Measurements from ENCODE around the gene AIMP1.
A peak's percentile ranks its signal among the peaks of the same experiment; 100 is the strongest.

AIMP1 gene

DNA sequence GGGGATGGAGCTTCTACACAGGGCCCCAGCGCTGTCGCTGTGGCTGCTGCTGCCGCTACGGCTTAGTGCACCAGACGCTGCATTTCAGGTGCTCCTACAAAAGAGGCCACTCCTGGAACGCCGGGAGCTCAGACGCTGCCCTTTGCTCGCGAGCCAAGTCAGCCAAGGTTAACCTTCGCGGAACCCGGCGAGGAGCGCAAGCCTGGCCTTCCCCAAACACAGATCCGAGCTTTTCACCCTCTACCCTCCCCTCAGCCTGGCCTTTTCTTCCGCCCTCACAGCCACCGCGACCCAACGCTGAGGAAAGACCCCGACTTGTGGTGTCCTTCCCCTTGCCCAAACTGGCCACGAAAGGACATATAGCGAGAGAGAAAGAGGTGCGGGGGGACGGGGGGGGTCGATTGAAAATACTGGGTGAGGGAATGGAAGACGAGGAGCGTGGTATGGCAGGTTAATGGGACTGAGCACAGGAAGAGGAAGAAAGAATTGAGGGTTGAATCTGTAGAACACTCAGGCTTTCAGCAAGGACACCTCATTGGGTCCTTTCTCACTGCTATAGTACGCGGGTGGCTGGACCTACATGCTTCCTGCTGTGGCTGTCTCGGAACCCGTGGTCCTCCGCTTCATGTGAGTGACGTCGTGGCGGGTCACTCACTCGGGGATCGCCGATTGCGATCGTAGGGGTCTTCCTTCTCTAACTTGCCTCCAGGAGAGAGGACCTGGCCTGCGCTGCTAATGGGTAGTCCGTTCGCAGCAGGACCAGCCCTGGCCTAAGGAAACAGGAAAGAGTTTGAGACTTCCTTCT lies at the start of gene AIMP1, which contains the start of gene TBCK:
AIMP1 (plus strand) TSS at position 583 of the 805 bp plus-strand sequence. CDS start 8,460 bp downstream, outside the sequence.
TBCK (minus strand) TSS at position 242 of the 805 bp plus-strand sequence. CDS start 7,249 bp downstream, outside the sequence.
- peak; percentile 85 for DNase-seq

DNA sequence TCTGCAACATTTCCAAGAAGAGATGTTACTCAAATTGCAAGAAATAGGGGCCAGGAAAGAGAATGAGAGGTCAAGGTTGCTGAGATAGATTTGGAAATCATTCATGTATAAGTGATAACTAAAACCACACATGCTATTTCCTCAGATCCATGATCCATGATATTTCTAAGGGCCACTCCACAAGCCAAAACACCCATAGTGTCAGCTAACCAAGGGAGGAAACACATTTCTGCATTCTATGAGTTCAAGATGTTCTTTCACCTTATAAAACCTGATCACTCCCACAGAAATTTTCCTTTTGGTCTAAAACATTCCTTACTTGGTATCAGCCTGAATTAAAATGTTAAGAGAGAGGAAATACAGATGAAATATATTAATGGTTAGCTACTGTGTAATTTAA lies 47.6 kb upstream of the AIMP1 start:
- no peak for DNase-seq

DNA sequence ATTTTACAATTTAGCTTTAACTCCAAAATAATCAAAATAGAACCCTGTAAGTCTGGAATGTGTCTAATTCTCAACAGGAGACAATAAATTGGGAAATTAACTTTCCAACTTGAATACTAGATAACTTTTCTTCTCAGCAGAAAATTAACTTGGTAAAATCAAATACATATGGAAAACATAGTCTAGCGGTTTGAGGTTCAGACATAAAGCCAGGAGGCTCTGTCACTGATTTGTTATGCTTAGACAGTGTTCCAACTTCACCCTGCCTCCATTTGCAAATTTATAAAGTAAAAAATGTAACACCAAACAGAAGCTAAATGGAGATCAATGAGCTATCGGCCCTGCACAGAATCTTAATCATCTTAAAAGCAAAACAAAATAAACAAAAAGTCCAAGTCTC lies 46.6 kb upstream of the AIMP1 start:
- no peak for DNase-seq

DNA sequence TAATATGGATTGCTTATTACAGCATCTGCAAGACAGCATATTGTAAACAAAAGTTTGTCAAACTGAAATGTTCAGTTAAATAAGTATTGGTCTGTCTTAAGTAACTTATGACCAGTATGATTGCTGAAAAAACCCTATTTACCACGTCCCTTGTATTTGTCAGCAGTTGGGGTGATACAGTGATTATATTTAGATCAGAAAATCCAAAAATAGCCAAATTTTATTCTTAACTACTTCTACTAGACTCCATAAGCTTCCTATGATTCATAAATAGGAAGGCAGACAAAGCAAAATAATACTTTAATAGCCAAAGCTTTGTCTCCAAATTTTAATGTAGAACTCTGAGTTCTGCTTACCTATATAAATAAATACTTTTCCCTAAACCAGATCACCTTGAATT lies 45.6 kb upstream of the AIMP1 start:
- DNase-seq = no peak

DNA sequence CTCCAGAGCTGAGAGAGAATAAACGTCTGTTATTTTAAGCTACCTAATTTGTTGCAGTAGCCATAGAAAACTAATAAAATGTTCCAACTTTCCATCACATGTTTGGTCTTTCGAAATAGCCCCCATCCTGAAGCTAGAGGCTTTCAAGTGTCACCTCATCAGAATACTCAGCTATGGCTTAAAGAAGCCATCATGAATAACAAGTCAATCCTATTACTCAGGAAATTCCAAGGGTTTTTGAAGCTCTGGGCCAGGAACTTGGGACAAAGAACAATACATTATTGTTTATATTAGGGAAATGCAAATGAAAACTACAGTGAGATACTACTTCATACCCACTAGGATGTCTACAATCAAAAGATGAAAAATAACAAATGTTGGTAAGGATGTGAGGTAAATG lies 42.5 kb upstream of the AIMP1 start:
- no peak for DNase-seq

DNA sequence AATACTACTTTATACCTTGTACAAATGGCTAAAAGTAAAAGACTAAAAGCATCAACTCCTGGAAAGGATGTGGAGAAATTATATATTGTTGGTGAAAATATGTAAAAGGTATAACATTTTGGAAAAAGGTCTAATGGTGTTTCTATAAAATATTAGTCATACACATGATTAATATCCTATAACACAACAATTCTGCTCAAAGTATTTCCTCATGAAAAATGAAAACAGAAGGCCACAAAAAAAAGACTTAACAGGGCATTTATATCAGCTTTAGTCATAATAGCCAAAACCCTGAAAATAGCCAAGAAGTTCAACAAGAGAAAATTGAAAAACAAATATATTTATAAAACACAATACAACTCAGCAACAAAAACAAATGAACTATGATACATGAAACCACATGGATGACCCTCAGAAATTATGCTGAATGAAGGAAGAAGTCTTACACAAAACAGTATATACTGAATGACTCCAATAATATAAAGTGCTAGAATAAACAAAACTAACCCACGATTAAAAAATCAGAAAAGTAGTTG lies 39.1 kb upstream of the AIMP1 start:
- DNase-seq = no peak

DNA sequence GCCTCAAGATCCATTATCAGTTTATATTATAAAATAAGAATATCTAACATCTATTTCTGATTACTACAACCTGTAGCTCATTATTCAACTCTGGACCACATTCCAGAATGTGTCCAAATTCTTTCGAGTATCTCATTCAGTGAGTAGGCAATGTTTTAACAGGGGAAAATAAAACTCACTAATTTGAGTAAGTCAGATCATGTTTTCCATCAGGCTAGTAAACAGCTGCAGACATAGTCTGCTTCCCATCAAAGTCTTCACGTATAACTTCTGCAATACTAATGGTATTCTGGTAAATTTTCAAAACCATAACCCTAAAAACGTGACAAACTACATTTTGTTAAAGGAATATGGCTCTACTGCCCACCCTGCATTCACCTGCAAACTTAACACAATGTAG lies 32.1 kb upstream of the AIMP1 start:
- no peak for DNase-seq

DNA sequence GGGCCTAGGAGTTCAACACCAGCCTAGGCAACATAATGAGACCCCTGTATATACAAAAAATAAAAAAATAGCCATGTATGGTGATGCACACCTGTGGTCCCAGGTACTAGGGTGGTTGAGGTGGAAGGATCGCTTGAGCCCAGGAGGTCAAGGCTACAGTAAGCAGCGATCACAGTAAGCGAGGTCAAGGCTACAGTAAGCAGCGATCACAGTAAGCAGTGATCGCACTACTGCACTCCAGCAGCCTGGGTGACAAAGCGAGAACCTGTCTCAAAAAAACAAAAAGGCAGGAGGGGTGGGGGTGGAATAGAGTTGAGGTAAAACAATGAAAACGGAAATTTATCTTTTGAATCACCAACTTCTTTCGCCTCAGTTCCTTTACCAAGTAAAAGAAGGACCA lies 29.7 kb upstream of the AIMP1 start:
- no peak for DNase-seq

DNA sequence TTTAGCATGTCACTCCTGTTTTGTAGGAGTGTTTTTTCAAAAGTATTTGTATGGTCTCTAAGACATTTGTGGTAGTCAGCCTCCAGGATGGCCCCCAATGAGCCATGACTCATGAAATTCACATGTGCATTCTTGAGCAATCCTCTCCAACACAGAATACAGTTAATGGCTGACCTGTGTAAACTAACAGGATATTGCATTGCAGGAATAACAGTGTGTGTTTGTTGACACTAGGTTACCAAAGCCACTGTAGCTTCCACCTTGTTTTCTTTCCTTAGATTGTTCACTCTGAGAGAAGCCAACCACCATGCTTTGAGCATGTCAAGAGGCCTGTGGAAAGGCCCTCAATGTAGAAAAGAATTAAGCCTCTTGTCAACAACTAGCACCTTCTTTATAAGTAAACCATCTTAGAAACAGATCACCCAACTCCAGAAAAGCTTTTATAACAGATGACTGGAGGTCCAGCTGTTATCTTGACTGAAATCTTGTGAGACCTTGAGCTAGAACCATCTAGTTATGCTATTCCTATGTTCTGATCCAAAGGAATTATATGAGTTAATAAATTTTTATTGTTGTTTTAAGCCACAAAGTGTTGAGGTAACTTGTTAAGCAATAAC lies 28.9 kb upstream of the AIMP1 start:
- DNase-seq = no peak

DNA sequence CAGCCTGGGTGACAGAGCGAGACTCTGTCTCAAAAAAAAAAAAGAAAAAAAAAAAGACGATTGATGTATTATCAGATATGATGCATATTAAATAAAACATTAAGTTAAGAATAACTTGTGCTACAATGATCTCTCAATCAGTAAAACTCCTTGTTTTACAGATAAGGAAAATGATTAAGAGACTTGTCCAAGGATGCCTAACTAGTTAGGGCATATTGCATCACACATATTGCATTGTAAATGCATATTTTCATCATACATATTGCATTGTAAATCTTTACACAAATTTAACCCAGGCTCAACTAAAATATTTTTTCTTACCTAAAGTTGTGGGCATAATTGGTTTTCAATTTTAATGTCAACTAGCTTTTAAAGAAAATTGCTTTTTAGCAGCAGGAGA lies 26.6 kb upstream of the AIMP1 start:
- DNase-seq = no peak

DNA sequence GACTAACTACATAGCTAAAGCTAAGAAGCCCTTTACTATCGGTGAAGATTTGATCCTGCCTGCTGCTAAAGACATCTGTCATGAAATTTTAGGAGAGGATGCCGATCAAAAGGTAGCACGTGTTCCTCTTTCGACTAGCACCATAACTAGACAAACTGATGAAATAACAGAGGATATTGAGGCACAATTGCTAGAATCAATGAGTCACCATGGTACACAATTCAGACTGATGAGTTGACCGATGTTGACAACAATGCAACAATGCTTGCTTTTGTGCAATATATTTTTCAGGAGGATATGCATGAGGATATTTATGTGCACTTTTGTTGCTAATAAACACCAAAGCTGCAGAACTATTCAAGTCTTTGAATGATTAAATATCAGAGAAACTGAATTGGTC lies 24.7 kb upstream of the AIMP1 start:
- no peak for DNase-seq

DNA sequence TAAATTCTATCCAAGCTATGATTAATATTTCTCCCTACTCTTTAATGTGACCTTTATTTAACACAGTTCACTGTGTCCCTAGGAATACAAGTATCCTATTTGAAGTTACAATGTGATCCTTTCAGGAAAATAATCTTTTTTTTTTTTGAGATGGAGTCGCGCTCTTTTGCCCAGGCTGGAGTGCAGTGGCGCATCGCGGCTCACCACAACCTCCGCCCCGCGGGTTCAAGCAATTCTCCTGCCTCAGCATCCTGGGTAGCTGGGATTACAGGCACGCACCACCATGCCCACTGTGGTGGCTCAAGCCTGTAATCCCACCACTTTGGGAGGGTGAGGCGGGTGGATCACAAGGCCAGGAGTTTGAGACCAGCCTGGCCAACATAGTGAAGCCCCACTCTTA lies 22.3 kb upstream of the AIMP1 start:
- DNase-seq = no peak

DNA sequence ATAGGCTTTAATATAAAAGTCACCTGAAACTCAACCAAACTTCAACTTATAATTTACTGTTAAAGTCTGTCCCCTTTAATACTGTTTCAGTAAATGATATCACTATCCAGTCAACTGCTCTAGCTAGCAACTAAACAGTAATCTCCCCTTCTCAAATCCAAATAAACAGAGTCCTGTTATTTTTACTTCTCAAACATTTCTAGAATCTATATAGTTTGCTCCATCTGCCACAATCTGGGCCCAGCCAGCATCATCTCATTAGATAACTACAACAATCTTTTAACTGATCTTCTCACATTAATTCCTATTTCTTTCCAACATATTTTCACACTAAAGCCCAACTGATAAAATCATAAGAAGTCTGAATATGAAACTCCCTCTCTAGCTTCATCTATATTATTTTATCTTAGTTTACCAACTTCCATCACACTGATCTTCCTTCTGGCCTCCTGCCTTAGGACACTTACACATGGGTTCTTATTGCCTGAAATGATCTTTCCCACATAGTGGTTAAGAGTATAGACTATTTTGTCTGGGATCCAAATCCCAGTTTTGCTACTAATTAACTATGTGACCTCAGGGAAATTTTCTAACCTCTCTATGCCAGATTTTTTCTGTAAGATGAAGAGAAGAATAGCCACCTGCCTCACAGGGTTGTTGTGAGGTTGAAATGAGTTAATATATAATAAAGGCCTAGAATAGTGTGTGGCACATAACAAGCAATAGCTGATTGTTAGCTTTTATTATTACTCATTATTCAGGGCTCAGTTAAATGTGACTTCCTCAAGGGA lies 18.9 kb upstream of the AIMP1 start:
- DNase-seq = no peak

DNA sequence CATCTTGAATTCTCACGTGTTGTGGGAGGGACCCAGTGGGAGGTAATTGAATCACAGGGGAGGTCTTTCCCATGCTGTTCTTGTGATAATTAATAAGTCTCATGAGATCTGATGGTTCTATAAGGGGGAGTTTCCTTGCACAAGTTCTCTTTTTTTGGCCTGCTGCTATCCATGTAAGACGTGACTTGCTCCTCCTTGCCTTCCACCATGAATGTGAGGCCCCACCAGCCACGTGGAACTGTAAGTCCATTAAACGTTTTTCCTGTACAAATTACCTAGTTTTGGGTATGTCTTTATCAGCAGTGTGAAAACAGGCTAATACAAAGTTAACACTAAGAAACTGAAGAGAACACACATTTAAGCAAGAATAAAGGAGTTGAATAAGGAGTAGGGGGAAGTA lies 16.4 kb upstream of the AIMP1 start:
- DNase-seq = no peak

DNA sequence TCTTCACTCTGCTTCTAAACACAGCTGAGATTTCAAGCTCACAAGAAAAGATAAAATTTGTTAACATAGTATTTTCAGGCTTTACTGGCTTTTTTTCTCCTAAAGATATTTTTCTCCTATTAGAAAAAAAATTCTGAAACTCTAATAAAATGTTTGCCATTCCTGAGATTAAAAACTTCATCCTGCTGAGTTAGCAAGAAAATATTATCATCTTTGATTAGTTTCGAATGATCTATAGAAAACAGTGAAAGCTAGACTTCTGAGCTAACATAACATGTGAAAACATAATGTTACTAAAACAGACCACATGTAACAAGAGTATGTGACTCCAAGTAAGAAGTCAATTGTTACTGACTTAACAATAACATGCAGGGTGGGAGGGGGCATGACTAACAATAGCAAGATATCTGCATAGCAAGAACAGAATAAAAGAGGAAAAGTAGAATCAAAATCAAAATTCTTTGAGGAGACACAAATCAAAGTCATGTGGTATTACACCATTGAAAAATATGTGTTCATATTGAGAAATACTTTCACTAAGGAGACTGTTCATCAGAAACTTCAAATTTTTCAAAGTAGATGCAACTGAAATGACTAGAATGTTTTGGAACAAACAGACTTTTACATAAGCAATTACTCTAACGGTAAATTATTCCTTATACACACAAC lies 14.8 kb upstream of the AIMP1 start:
- no peak for DNase-seq

DNA sequence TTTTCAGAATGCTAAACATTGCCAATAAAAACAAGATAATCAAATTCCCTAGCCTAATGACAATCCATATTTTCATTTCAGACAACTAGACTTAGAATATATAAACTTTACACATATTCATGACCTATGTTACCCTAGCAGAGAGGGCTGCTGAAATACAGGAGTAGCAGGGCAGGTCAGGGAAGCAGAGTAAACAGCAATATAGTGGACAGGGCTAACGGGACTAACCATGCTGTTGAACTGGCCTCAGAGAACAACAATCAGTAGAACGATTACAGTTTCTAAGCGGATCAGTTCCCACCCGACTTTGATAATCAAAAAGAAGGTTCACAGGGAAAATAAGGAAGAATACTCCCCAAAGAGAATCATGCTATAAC lies 14.3 kb upstream of the AIMP1 start:
- DNase-seq = no peak

DNA sequence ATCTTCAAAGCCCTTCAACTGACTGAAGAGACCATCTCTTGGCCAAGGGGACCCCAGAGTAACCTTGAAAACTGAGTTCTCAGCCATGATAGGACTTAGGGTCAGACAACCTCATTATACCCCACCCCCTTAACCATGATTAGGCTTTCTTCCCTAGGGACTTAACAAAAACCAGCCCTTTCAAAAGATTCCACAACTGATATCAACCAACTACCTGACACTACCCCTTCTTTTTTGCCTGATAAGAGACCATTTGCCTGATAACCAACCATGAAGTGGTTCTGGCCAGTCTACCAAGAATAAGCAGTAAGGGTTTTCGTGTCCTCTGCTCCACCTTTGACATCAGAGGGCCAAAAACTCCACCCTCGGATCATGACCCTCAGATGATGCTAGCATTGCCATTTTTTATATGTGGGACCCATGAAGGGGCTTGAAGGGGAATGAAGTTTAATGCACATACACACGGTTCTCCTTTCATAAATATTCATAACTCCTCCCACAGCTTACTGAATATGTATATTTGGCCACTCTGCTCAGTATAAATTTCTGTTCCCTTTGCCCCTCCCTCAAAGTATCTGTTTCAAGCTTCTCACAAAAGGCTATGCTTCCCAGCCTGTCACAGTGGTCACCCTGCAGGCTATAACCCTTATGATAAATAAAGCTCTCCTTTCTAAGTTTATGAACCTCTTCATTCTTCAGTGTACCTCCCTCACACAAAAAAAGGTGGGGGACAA lies 12.6 kb upstream of the AIMP1 start:
- no peak for DNase-seq

DNA sequence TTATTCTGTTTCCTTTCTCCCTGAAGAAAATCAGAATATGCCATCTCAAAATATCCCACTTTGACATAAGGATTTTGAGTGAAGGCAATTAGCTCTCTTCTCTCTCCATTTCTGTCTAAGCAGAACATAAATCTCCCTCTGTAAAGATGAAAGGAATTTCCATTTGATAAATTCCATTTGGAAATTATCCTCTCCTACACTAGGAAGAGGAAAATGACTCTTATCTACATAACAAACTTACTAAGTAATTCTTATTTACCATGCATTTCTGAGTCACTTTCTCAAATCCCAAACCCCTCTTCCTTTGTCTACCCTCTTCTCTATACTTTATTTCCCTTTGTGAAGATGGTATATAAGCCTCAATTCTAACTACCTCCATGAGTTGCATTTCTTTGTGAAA lies 11.7 kb upstream of the AIMP1 start:
- no peak for DNase-seq

DNA sequence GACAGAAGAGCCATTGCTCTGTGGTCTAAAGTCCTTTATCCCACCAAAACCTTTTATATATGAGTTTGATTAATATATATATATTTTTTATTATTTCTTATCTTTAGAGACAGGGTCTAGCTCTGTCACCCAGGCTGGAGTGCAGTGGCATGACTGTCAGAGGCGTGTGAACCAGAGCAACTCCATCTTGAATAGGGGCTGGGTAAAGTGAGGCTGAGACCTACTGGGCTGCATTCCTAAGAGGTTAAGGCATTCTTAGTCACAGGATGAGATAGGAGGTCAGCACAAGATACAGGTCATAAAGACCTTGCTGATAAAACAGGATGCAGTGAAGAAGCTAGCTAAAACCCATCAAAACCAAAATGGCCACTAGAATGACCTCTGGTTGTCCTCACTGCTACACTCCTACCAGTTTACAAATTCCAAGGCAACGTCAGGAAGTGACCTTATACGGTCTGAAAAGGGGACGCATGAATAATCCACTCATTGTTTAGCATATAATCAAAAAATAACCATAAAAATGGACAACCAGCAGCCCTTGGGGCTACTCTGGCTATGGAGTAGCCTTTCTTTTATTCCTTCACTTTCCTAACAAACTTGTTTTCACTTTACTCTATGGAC lies 10.8 kb upstream of the AIMP1 start:
- DNase-seq = no peak

DNA sequence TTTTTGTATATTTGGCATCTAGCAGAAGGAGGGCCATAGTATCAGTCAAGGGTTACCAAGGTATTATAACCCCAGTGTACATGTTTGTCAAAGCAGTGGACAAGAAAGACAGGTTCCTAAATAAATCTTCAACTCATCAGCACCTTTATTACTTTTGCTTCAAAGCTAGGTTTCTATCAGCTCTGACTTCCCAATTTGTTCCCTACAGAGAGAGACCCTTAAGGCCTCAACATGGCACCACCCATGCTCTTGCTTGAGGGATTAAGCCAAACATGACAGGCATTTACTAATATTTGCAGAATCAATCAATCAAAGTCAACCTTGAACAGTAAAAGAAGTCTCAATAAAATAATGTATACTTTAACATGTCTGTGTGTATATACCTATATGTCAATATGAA lies 9.8 kb upstream of the AIMP1 start:
- DNase-seq = no peak

DNA sequence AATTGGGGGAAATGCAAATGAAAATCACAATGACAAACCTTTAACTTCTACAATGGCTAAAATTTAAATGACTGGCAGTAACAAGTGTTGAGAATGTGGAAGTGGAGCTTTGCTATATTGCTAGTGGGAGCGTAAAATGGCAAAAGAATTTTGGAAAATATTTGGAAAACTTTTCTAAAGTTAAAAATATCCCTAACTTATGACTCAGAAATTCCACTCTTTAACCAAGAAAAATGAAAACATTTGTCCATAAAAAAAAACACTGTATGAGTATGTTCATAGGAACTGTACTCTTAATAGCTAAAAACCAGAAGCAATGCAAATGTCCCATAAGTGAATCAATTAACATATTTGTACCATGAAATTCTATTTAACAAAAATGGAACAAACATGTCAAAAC lies 4.0 kb upstream of the AIMP1 start:
- no peak for DNase-seq

DNA sequence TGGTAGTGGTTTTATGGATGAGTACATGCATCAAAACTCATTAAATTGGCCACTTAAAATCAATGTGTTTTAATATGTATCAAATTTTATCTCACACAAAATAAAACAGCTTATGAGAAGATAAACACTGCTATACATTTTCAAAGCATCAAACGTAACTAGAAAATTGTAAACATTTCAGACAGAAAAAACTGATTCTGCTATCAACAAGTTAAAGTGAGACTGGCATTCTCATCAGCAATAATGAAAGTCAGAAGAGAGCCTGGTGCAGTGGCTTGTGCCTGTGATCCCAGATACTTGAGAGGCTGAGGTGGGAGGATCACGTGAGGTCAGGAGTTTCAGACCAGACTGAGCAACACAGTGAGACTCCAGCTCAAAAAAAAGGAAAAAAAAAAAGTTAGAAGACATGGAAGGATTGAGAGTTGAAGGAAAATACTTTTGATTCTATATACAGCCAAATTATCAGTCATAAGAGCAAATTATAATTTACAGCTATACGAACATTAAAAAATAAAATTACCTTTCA lies 3.3 kb upstream of the AIMP1 start:
- no peak for DNase-seq
